HG02970 (cell line): ENCODE measurements around the gene LEKR1.

Experiments
- ATAC-seq: cut with Tn5 transposase; IDR thresholded peaks from one replicate; pipeline ENCODE4 v1.9.1; 2021; ENCODE audit warnings: mild to moderate bottlenecking, moderate library complexity, moderate number of reproducible peaks; ENCODE audit not compliant: unreplicated experiment, low FRiP score

Gene LEKR1

DNA sequence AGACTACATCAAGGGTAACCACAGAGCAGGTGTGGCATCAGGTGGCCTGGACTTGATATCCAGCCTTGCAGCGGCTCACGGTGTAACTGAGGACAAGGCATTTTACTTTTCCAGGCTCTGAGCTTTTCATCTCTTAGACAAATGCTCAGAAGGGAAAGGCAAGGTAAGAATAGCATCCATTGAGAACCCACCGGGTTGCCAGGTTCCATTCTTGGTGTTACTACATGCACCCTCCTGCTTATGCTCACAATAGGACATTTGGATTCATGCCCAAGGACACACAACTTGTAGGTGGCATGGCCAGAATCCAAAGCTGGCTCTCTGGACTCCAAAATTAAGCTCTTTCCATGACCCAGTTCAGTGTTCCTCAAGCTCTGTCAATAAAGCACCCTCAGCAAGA, 248.3 kb downstream of the LEKR1 start:
- no peak for ATAC-seq

DNA sequence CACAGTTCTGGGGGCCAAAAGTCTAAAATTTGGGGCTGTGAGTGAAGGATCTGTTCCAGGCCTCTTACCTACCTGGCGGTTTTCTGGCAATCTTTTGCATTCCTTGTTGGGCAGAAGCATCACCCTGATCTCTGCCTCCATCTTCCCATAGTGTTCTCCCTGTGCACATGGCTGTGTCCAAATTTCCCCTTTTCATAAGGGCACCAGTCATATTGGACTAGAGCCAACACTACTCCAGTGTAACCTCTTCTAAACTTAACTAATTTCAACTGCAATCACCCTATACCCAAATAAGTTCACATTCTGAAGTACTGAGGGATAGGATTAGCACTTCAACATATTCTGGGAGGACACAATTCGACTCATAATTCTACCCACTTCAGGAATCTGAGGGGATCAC, 248.8 kb downstream of the LEKR1 start:
- ATAC-seq = no peak

DNA sequence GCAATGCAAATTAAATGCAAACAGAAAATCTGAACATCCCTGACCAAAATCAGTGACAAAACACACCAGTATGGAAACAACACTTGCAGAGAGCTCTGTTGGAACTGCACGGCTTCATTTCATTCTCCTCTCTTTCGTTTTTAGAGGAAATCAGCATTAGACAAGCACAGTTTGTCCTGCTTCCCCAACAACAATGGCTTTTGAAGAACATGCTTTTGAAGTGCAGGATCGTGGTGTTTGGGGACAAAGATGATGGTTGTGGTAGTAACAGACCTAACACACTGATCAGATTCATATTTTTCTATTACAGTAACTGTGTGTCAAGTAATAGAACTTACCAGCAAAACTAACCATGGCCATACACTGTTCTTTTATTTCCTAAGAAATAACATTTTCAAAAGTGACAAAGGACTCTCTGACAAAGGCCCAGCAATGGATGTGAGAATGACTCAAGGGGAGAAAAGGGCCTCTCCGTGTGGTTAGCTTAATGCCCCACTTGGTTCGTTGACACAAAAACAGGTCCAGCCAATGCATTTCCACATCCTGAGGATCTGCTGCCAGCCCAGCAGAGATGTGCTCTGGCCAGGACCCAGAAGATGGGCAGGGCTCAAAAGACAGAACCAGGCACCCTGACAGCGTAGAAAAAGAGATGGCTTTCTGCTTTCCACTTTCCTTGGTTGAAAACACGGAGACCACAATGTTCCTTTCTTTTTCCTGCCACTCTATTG, 249.7 kb downstream of the LEKR1 start:
- ATAC-seq = no peak

DNA sequence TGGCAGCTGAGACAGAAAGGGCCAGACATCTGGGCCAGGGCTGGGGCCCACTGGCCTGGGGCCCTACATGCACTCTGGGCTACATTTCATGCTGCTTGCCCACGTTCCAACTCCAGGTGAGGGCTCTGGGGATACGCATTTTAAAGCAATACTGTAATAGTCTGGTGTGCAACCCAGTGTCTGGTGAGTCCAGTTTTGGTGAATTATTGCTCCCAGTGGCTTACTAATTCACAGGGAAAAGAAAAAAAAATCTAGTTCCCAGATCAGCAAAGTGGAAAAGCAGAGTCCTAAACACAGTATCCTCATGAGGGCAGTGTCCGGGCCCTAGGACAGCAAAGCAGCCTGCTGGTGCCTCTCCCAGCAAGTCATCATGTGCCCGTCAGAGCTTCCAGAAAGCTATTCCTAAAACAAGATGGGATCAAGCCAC, 251.4 kb downstream of the LEKR1 start:
- ATAC-seq = no peak

DNA sequence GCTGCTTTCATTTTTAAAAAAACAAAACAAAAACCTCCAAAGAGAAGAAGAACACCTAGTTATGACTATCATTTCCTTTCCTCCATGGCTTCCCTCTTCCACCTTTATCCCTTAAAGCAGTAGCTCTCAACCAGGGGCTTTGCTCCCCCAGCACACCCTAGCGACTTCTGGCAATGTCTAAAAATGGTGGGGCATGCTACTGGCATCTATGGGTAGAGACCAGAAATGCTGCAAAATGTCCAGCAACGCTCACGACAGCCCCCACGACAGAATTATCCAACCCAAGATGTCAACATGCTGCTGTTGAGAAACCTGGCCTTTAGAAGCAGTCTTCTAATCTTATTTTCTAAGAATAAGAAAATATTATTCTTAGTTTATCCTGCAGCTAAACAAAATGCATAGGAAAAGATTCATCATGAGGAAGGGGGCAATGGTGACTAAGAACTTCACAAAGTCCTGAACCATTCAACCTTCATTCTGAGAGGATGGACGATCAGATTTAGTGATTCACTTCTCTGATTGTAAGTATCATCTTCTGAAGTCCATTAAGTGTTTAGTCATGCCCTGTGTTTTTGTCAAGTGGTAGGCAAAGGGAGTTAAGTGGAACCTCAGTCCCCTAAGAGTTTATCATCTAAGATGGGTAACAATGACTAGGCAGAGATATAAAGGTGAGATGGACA, 252.1 kb downstream of the LEKR1 start:
- ATAC-seq = no peak

DNA sequence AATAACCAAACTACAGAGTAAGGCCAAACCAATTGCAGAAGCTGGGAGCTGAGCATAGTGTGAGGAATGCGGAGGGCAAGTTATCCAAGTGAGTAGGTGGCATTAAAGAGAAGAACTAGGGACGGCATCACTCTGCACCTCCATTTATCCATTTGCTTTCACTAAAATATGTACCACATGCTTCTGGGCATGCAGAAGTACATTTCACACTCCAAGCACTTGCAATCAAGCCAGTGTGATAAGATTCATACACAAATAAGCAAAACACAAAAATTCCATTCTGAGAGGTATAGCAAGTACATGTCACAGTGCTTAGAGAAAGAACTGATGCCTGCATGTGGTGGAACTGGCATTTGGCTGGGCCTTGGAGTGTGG, 252.6 kb downstream of the LEKR1 start:
- ATAC-seq = no peak

DNA sequence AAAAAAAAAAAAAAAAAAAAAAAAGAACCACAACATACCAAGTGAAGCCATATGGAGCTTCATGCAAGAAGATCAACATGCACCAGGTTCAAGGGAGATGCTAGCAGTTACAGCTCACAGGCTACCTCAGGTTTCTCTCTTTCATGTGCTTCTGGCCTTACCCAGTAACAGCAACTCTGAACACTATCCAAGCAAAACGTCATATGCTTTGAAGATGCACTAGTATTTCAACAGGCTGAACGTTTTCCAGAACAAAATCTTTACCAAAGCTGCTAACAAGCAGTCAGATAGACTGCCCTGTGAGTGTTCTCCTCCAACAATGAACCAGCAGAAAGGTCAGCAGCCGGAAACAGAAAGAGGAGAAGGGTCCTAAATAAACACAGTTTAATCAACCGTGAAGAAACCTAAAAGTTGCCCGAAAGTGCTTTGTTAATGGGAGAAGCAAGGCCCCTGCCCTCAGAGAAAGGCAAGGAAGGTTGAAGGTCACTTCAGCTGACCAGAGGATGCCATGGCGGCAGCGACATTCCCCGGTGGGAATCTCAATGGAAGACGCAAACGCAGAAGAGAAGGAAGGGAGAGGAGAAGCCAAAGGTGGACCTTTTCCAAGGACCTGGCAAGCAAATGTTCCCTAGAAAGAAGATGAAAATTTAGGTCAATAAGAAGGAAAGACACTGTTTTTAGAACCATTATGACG, 253.7 kb downstream of the LEKR1 start:
- ATAC-seq = no peak

DNA sequence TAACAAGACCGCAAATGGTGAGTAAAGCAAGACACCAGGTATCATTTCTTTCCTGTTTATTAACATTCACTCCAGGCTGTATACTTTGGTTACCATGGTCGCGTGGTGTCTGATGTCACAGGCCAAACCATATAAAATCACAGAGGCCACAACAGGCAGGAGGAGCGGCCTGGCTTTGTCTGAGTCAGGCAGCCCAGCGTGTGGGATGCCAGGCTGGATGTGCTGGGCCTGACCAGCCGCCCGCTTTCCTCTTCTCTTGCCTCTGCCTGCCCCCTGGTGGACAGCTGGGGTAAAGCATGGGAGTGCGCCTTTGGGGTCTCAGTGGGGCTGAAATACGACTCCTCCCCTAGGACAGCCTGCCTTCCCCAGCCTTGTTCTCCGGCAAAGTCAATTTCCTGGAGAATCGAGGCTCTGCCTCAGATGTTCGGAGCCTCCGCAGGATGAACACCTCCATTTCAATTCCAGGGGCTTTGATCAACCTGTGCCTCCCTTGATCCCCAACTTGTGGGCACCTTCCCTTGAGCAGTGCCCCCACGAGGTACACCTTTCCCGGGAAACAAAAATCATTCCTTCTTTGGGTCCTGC, 255.6 kb downstream of the LEKR1 start:
- ATAC-seq = peak; percentile 85

DNA sequence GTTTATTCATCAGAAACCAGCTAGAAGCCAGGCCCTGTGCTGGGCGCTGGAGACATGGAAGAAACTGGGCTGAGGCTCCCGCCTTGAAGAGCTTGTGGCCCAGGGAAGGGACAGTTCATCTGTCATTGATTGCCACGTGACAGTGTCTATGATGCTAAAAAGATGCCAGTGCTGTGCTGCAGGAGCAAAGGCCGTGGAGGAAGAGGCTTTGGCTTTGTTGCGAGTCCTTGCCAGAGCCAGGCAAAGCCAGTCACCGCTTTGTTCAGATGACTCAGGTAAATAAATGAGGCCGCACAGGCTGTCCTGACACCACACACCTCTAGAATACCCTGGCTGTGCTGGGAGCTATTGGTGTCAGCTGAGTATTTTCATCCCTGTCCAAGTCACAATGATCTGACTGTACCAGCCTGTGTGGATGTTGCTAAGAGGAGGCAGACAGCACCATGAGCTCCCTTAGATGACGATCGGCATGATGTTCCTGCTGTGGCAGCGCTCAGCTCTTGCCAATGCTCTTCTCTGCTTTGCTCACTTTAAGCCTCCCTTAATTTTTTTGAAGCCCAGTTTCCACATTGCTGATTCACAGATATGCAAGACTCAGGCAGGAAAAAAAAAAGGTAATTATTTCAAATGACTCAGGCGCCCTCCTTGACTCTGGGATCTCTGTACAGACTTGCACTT, 256.3 kb downstream of the LEKR1 start:
- ATAC-seq = no peak

DNA sequence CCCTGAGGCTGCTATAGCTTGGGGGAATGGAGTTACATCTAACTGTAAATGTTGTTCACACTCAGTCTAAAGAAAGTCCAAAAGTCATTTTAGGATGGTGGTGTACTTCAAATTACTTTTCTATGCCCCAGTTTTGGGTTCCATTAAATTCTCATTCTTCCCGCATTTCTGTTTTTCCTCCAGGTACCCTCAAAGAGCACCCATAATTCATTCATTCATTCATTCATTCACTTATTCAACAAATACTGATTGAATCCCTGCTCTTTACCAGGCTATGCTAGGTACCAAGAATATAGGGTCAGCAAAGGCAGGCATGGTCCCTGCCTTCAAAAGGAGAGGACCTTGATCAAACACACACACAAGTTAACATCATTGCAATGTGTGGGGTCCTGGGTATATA, 257.7 kb downstream of the LEKR1 start:
- no peak for ATAC-seq

DNA sequence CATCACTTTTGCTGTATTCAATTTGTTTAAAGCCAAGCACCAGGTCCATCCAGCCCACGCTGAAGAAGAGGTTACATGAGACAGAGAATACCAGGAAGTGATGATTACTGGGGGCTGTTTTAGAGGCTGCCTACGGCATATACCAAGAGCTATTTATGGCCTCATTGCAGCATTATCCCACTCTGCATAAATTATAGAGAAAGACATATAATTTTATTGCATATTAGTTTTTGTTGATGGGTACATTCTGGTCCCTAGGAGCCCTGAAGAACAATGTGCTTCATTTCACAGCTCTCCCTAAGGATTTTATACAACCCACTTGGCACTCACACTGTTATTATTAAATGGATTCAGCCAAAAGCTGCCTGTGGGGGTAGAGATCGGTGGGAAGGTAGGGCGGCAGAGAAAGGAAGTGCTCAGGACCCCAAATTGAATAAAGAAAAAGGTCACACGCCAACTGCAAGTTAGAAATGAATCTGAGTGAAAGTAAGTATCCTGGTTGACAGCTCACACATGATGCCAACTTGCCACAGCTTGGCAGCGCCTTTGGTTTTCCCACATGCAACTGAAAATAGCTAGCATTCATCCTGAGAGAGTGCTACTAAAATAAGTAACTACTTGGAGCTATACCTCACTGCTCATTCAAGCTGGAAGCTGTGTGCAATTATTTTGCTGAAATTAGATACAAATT, 260.1 kb downstream of the LEKR1 start:
- no peak for ATAC-seq

DNA sequence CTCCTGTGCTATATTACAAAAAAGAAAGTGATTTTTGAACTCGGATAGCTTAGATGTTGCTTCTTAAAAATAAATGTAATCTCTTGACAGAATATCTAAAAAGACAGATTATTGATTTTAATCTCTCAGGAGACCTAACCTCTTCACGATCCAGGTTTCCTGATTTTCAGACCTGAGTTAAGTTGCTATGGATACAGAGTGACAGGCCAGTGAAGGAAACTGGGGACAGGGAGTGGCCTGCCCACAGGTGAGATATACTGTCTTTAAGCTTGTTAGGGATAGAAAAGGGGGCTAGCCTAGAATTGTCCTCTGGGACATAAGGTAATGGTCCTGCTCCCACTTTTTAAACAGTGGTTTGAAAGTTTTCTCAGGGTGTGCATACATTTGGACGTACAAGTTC, 260.6 kb downstream of the LEKR1 start:
- no peak for ATAC-seq

DNA sequence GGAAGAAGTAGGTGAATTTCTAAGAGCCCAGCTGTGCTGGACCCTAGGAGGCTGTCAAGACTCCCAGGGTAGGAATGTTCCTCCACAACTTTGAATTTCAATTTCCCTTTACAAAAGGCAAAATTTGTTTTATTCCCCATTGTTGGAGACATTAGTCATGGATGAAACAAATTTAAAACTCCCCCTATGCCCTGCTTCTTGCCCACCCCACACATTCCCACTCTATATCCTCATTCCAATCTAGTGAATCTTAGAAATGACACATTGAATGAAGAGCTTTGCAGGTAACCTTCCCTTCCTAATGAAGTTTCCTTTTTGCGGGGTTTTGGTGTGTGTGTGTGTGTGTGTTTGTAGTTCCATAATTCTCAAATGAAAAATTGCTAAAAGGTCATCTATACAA, 261.2 kb downstream of the LEKR1 start:
- ATAC-seq = no peak

DNA sequence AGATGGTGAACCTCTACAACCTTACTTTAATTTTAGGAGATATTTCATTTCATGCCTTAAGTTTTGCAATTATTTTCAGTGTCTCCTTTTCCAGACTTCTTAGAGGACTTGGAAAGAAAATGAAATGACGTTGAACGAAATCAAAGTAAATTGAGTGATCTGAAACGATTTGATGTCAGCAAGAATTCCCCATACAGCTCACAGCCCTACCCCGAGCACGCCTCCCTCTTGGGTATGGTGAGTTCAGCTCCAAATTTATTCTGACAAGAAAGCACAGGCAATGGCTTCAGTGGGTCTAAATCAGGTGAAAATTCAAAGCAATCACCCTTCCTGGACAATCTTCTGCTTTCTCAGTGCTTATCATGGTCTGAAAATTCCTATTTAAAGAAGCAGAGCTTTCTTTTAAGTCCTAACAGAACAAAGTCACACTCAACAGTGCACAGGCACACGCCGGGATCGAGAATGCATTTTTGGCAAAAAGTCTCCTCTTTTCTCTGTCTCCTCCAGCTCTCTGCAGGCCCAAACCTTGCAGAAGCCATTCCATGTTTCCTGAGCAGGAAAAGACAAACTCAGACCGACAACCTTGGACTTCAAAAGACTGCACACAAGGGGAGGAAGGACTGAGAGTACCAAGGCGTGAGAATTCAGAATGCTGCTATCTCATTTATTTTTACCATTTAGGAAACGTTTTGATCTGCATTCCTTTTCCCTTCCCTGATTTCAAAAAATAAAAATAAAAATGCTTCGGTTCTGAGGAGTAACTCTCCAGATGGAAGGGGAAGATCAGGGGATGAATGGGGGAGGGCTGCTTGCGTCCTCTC, 261.8 kb downstream of the LEKR1 start:
- no peak for ATAC-seq

DNA sequence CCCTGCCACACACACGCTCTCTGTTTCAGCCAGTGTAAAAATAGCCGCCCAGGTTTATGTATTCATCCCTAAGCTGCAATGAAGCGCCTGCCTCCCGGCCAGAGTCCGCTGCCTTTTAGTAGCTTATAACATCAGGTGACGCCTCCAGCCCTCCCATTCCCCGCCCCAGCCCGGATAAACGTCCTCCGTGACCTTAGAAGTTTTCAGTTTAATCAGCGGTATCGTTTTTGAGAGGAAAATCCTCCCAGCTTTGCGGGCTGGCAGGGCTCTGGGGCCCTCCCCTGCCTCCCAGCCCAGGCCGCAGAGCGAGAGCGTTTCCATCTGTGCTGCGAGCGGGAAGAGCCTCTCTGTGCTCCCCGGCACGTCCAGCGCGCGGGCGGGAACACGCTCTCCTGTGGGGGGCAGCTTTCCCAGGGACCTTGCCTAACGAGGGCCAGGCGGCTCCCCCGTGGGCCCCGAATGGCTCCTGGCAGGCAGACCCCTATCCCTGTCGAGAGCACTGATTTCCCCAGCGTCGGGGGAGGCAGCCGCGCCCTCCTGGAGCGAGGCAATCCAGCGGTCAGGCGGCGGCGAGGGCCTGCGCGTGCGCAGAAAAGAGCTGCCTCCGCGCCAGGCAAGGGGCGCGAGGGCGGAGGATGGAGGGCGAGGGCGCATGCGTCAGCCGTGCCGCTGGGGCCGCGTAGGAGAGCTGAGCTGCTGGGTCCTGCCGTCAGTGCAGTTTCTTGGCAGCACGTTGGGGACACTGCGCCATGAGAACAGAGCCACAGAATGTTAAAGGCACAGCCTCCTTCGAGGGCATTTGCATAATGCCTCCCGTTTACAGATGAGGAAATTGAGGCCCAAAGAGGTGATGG, 262.7 kb downstream of the LEKR1 start:
- peak; percentile 76 for ATAC-seq

DNA sequence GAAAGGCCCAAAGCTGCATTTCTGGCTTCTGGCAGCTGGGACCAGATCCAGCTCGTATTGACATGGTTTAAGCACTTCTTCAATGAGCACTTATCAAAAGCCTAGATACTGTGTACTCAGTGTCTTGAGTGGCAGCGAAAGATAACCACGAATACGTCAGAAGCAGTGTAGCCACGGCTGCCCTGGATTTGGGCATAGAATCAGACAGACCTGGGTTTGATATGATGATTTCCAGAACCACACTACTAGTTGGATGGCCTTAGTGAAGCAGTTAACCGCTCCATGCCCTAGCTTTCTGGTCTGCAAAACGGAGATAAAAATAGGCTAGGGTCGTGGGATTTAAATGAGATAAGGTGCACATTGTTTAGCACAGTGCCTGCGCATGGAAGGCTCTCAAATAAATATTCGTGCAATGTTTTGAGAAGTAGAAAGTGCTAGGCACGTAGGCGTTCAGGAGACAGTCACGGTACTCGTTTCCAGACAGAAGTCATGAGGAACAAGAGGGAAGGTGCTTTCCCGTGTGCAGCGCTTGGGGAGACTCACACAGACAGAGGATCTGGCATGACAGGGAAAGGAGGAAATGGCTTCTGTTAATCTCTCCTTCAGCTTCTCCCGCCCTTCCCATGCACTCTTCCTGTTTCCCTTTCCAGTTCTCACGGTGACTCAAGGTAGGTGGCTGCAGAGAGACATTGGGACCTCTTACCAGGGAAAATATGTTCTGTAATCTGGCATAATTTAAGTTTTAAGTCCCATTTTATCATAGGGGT, 263.5 kb downstream of the LEKR1 start:
- peak; percentile 4 for ATAC-seq

DNA sequence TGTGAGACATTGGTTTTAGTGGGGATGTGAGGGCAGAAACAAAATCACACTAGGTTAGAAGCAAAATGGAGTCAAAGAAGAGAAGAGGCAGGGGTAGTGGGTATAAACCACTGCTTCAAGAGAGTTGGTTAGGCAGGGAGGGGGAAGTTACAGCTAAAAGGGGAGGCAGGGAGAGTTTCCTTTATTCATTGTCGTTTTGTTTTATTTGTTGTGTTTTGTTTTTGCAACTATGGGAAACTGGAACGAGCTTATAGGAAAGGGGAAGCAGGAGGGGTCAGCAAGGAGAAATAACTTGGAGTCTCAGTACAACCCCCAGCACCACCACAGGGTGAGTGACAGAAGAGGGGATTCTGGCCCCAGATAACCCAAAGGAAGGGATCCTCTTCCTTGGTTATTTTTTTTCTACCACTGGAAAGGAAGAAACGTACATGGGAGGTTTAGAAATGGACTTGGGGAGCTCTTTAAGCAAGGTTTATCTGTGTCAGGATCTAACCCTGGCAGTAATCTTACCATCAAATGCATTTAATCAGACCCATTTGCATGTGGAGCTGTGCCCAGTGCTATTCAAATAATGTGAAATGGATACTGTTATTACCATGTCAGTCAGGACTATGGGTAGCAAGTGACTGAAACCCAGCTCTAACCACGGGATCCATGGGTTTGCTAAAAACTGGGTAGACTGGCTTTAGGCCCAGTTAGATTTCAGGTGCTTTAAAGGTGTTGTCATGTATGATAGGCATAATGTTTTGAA, 265.1 kb downstream of the LEKR1 start:
- ATAC-seq = no peak
